HCT116 (cell line): ENCODE data around the gene OPCML. TPM values are rescaled to one million over a fixed set of nuclear protein-coding genes. Genes with fewer than 3 reads are reported as not detected.

ENCODE experiments used
- ATAC-seq: fragments of 200-7000 bp; cut with Tn5 transposase; 2 replicates; pipeline ENCODE4 v1.9.1; 2020; ENCODE audit warnings: mild to moderate bottlenecking, moderate library complexity
- BruUV-seq: library from RNA; stranded (reverse); fragments of 400-500 nt; replicated peaks from 2 replicates; lab custom pipeline; 2021; lab: Mats Ljungman, UMichigan
- CTCF ChIA-PET: fragments of 300-600 bp; sonication (Branson Sonifier 250); formaldehyde crosslinking; loops from one replicate; lab custom pipeline; 2021; ENCODE audit warnings: antibody characterized with exemption; lab: Charles Lee
- POLR2A ChIA-PET: fragments of 300-600, 350-600 bp; sonication (Branson Sonifier 250); formaldehyde crosslinking; loops from one replicate; lab custom pipeline; 2021; ENCODE audit warnings: antibody characterized with exemption; lab: Charles Lee
- RAD21 ChIA-PET, 2 experiments: fragments of 300-600 bp; sonication (Branson Sonifier 250); formaldehyde crosslinking; loops; one replicate each; lab custom pipeline; 2023; ENCODE audit warnings: low total read pairs in 2 of 2; ENCODE audit not compliant: uncharacterized antibody in 2 of 2, unreplicated experiment in 2 of 2, low non-redundant PET in 1 of 2; lab: Charles Lee
- DNase-seq: peaks from one replicate; pipeline ENCODE4 v3.0.0-alpha.2; 2010; ENCODE audit warnings: low read depth, low spot score
- H2AFZ ChIP-seq: fragments of 200-600 bp; shearing (Covaris generic), sonication (generic); 2 replicates; pipeline ENCODE4 v1.6.1; 2017; ENCODE audit warnings: low read depth, mixed run types, mixed read lengths, antibody characterized with exemption, low read length; ENCODE audit not compliant: poor library complexity, severe bottlenecking
- H3K27ac ChIP-seq: 2 replicates; pipeline ENCODE4 v1.5.1; 2012; ENCODE audit warnings: low read depth, low read length
- H3K27me3 ChIP-seq: fragments of 200-600 bp; sonication (generic); 2 replicates; pipeline ENCODE4 v1.6.1; 2016; ENCODE audit warnings: mixed run types, low read length, mixed read lengths; ENCODE audit not compliant: insufficient read depth
- H3K36me3 ChIP-seq, 2 experiments: fragments of 200-500 bp in 1 of 2; fragments of 200-600 bp in 1 of 2; sonication (Bioruptor generic) in 1 of 2; sonication (generic) in 1 of 2; 2 replicates each; pipeline versions ENCODE4 v1.5.1 to v1.6.1; 2014 to 2016; ENCODE audit warnings: low read length in 2 of 2, inconsistent platforms in 1 of 2, mixed read lengths in 1 of 2, mixed run types in 1 of 2; ENCODE audit not compliant: insufficient read depth in 2 of 2, control insufficient read depth in 1 of 2
- H3K4me1 ChIP-seq, 2 experiments: fragments of 200-600 bp in 1 of 2; sonication (generic) in 1 of 2; 2 replicates each; pipeline versions ENCODE4 v1.5.1 to v1.6.1; 2012 to 2017; ENCODE audit warnings: low read length in 2 of 2, inconsistent platforms in 1 of 2, mild to moderate bottlenecking in 1 of 2, mixed read lengths in 1 of 2, mixed run types in 1 of 2, moderate library complexity in 1 of 2; ENCODE audit not compliant: insufficient read depth in 2 of 2, control insufficient read depth in 1 of 2
- H3K4me2 ChIP-seq: fragments of 200-600 bp; sonication (generic); 2 replicates; pipeline ENCODE4 v1.6.1; 2017; ENCODE audit warnings: mixed run types, low read length, mixed read lengths
- H3K4me3 ChIP-seq, 2 experiments: fragments of 200-600 bp in 1 of 2; sonication (generic) in 1 of 2; replicated peaks in 1 of 2; 2 replicates each; pipeline ENCODE4 v1.5.1; 2011 to 2016; ENCODE audit warnings: low read length in 2 of 2, control low read depth in 1 of 2, low read depth in 1 of 2, mild to moderate bottlenecking in 1 of 2, mixed read lengths in 1 of 2, mixed run types in 1 of 2
- H3K79me2 ChIP-seq: fragments of 200-600 bp; sonication (generic); 2 replicates; pipeline ENCODE4 v1.6.1; 2017; ENCODE audit warnings: mild to moderate bottlenecking, mixed run types, low read length, moderate library complexity, mixed read lengths; ENCODE audit not compliant: insufficient read depth
- H3K9ac ChIP-seq: fragments of 200-600 bp; sonication (generic); 2 replicates; pipeline ENCODE4 v1.6.1; 2016; ENCODE audit warnings: low read length, mixed read lengths
- H3K9me2 ChIP-seq: fragments of 200-600 bp; sonication (generic), shearing (Covaris generic); 2 replicates; pipeline ENCODE4 v1.6.1; 2017; ENCODE audit warnings: mixed run types, mild to moderate bottlenecking, moderate library complexity; ENCODE audit not compliant: insufficient read depth
- H3K9me3 ChIP-seq, 2 experiments: fragments of 200-500 bp in 1 of 2; fragments of 200-600 bp in 1 of 2; sonication (Bioruptor generic) in 1 of 2; sonication (generic) in 1 of 2; 2 replicates each; pipeline ENCODE4 v1.6.1; 2014 to 2017; ENCODE audit warnings: low read length in 2 of 2, mixed read lengths in 2 of 2, inconsistent platforms in 1 of 2, low read depth in 1 of 2, mild to moderate bottlenecking in 1 of 2, mixed run types in 1 of 2, moderate library complexity in 1 of 2; ENCODE audit not compliant: control insufficient read depth in 1 of 2, insufficient read depth in 1 of 2
- H4K20me1 ChIP-seq: fragments of 200-600 bp; sonication (generic), shearing (Covaris generic); 2 replicates; pipeline ENCODE4 v1.6.1; 2017; ENCODE audit warnings: mixed run types, mild to moderate bottlenecking, moderate library complexity; ENCODE audit not compliant: insufficient read depth
- EZH2 ChIP-seq: fragments of 200-600 bp; sonication (generic); IDR thresholded peaks from 2 replicates; pipeline ENCODE4 v1.6.1; 2017; ENCODE audit warnings: antibody characterized with exemption, mixed run types
- FOSL1 ChIP-seq: IDR thresholded peaks from 2 replicates; pipeline ENCODE4 v1.6.1; 2012; ENCODE audit warnings: low read depth
- JUND ChIP-seq: IDR thresholded peaks from 2 replicates; pipeline ENCODE4 v1.6.1; 2012
- POLR2A ChIP-seq: IDR thresholded peaks from 2 replicates; pipeline ENCODE4 v1.7.0; 2011; ENCODE audit warnings: borderline replicate concordance; ENCODE audit not compliant: insufficient read depth, insufficient read length; ENCODE audit errors: extremely low read depth
- RAD21 ChIP-seq: IDR thresholded peaks from 2 replicates; pipeline ENCODE4 v1.6.1; 2012; ENCODE audit warnings: low read depth, mild to moderate bottlenecking
- SIN3A ChIP-seq: IDR thresholded peaks from 2 replicates; pipeline ENCODE4 v1.6.1; 2012; ENCODE audit warnings: low read depth
- SP1 ChIP-seq: IDR thresholded peaks from 2 replicates; pipeline ENCODE4 v1.6.1; 2012; ENCODE audit warnings: low read depth
- SRF ChIP-seq: IDR thresholded peaks from 2 replicates; pipeline ENCODE4 v1.6.1; 2012; ENCODE audit warnings: low read depth
- YY1 ChIP-seq: IDR thresholded peaks from 2 replicates; pipeline ENCODE4 v1.6.1; 2011; ENCODE audit warnings: low read length, low read depth, moderate library complexity, mild to moderate bottlenecking; ENCODE audit not compliant: insufficient replicate concordance; ENCODE audit errors: extremely low read depth
- ZFX ChIP-seq: fragments of 450-650 bp; IDR thresholded peaks from 2 replicates; pipeline ENCODE4 v1.6.1; 2017
- ZNF274 ChIP-seq: fragments of 200-500 bp; sonication (Bioruptor generic); IDR thresholded peaks from 2 replicates; pipeline ENCODE4 v1.6.1; 2014; ENCODE audit warnings: mild to moderate bottlenecking, low read depth, low read length, inconsistent platforms
- intact Hi-C: fragments of 100-400 bp; cut with micrococcal nuclease; formaldehyde crosslinking; loops from 2 replicates; pipeline ENCODE4 v1.10.0; 2022
- total RNA-seq: library from RNA; stranded (reverse); gene quantifications from one replicate; pipeline ENCODE4 v1.2.1, GENCODE V29; 2021; ENCODE audit not compliant: unreplicated experiment
- TF ChIP-seq, protein P1 (sequence below): IDR thresholded peaks from 2 replicates; pipeline ENCODE4 v1.6.1; 2012

Gene OPCML
- total RNA-seq, 1 experiment from 2014 or later: not detected

- H3K4me2 ChIP-seq: no peak overlapping the region
- intact Hi-C loops: no loop called here
- no peaks in the 10 kb centered on the region for H3K9me2 ChIP-seq
- POLR2A ChIA-PET: no interaction called here
- H3K4me1 ChIP-seq: no peaks in the 10 kb centered on the region
- ATAC-seq: no peak
- H4K20me1 ChIP-seq: no peaks in the 10 kb centered on the region
- no TSS peak for BruUV-seq
- no peak overlapping the region for H2AFZ ChIP-seq
- no peak for DNase-seq
- H3K9me3 ChIP-seq: peaks cover 9 to 60% of the 10 kb centered on the region in 2 experiments; a peak in 3 of 4 replicates
- RAD21 ChIA-PET: no interaction called here
- TF ChIP-seq EZH2 (no peak), SIN3A (no peak), YY1 (no peak), JUND (no peak), RAD21 (no peak), ZNF274 (no peak), ZFX (no peak), POLR2A (no peak), SRF (no peak), FOSL1 (no peak)
- no peak overlapping the region for H3K9ac ChIP-seq
- no peak overlapping the region for H3K27ac ChIP-seq
- H3K4me3 ChIP-seq: no peak overlapping the region
- no peaks in the 10 kb centered on the region for H3K36me3 ChIP-seq
- no peaks in the 10 kb centered on the region for H3K27me3 ChIP-seq
- no peaks in the 10 kb centered on the region for H3K79me2 ChIP-seq
- CTCF ChIA-PET: no interaction called here
Observed at GRCh38 chr11:132471466-132471865, 1060.8 kb downstream of the OPCML start.

DNA sequence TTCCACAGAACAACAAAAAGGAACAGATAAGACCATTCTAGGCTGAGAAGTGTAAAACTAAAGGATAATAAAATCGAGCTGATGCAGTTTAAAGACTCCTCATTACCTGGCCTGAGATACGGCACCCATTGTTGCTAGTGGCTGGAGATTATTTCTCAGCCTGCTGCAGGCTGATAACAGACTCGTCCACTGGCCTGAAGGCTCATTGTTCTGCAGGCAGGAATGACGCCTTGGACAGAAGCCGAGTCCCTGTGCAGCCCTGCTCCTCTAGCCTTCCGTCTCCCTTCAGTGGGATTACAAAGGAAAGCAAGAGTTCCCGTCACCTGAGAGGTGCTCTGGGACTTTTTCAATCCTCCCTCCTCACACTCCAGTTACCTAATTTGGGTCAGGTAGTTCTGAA, 1065.3 kb downstream of the OPCML start:
- no peak overlapping the region for H3K27ac ChIP-seq
- RAD21 ChIA-PET: no interaction called here
- POLR2A ChIA-PET: no interaction called here
- DNase-seq: no peak
- H2AFZ ChIP-seq: no peak overlapping the region
- H3K36me3 ChIP-seq: no peaks in the 10 kb centered on the region
- H4K20me1 ChIP-seq: no peaks in the 10 kb centered on the region
- H3K9me2 ChIP-seq: no peaks in the 10 kb centered on the region
- H3K27me3 ChIP-seq: no peaks in the 10 kb centered on the region
- CTCF ChIA-PET: no interaction called here
- intact Hi-C loops: no loop called here
- H3K9ac ChIP-seq: no peak overlapping the region
- no peak overlapping the region for H3K4me3 ChIP-seq
- ATAC-seq: no peak
- TF ChIP-seq, protein P1, sequence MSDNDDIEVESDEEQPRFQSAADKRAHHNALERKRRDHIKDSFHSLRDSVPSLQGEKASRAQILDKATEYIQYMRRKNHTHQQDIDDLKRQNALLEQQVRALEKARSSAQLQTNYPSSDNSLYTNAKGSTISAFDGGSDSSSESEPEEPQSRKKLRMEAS: no peak
- TF ChIP-seq SP1: no peak
- TF ChIP-seq, all 23 proteins: peak for 0
- Histone ChIP-seq H3K79me2 (no peaks in the 10 kb centered on the region), H3K4me2 (no peak overlapping the region), H3K4me1 (no peaks in the 10 kb centered on the region), H3K9me3 (peaks cover 17 to 48% of the 10 kb centered on the region in 2 experiments; a peak in 3 of 4 replicates)
- BruUV-seq: no TSS peak
